ENCODE data around the gene PHF5A. TPM values are rescaled to one million over a fixed set of nuclear protein-coding genes. Genes with fewer than 3 reads are reported as not detected.

PHF5A gene
- total and polyA plus RNA-seq, 11 donors: 13.4 to 49.9 (median 20.5) TPM

- DNase-seq: peak in 3 of 5 donors; percentile 42 to 49 (median 49)
- WGBS, 4 donors: 0 to 2% (median 1%) methylated on average over 13 to 34 of the region's 34 CpGs
- Histone ChIP-seq H3K36me3 (peaks cover 0 to 29% (median 21%) of the 10 kb centered on the region in 9 donors), H3K4me3 (peak overlapping the region; percentile 76 to 98 (median 94)), H3K9me3 (no peaks in the 10 kb centered on the region), H3K27me3 (no peaks in the 10 kb centered on the region), H3K27ac (peak overlapping the region; percentile 94 to 100 (median 99)), H3K4me1 (peaks cover 7 to 40% (median 35%) of the 10 kb centered on the region in 12 donors)
- TF ChIP-seq POLR2A (IDR thresholded peaks at IDR 0.05) (no peak), CTCF (IDR thresholded peaks at IDR 0.05) (no peak)
- no peak for ATAC-seq
- intact Hi-C loops (cut with DNase I): loop anchor here in 5 of 10 donors (2.0 kb wide), 2 partner anchors 23 to 35 kb away; partner anchors contain the start of genes ACO2 (in 1 of the 5) and PHF5A (in 1 of the 5)
Measured at GRCh38 chr22:41446057-41446501, 22.4 kb downstream of the PHF5A start.

GRCh38 chr22:41445129-41446056 lies 23.1 kb downstream of the PHF5A start:
- H3K27me3 ChIP-seq: no peaks in the 10 kb centered on the region
- H3K4me3 ChIP-seq: peak overlapping the region; percentile 76 to 98 (median 94)
- WGBS, 4 donors: 0 to 2% (median 1%) methylated on average over 22 of the region's 22 CpGs
- TF ChIP-seq CTCF (IDR thresholded peaks at IDR 0.05): no peak
- H3K27ac ChIP-seq: peak overlapping the region; percentile 94 to 100 (median 99)
- DNase-seq (peak in 3 of 5 donors; percentile 49 to 67 (median 51)), ATAC-seq (no peak)
- no peaks in the 10 kb centered on the region for H3K9me3 ChIP-seq
- H3K36me3 ChIP-seq: peaks cover 0 to 36% (median 26%) of the 10 kb centered on the region in 9 donors
- intact Hi-C loops (cut with DNase I): loop anchor here in 5 of 10 donors (2.0 kb wide), 2 partner anchors 23 to 35 kb away; partner anchors contain the start of genes ACO2 (in 1 of the 5) and PHF5A (in 1 of the 5)
- peaks cover 9 to 47% (median 40%) of the 10 kb centered on the region in 12 donors for H3K4me1 ChIP-seq

- DNase-seq (peak; percentile 92 to 95 (median 93)), ATAC-seq (peak; percentile 53 to 68 (median 64))
- peak overlapping the region; percentile 94 to 100 (median 99) for H3K27ac ChIP-seq
- peaks cover 0 to 42% (median 26%) of the 10 kb centered on the region in 9 donors for H3K36me3 ChIP-seq
- intact Hi-C loops (cut with DNase I): no loop called here
- H3K9me3 ChIP-seq: no peaks in the 10 kb centered on the region
- no peaks in the 10 kb centered on the region for H3K27me3 ChIP-seq
- peaks cover 9 to 56% (median 46%) of the 10 kb centered on the region in 12 donors for H3K4me1 ChIP-seq
- H3K4me3 ChIP-seq: peak overlapping the region; percentile 76 to 98 (median 94)
- 0 to 1% (median 0%) methylated on average over 26 to 35 of the region's 35 CpGs for WGBS, 4 donors
- TF ChIP-seq CTCF (IDR thresholded peaks at IDR 0.05): no peak
- peak in 1 of 2 donors; percentile 53 for TF ChIP-seq POLR2A (IDR thresholded peaks at IDR 0.05)
Measured at GRCh38 chr22:41444360-41445128, 23.9 kb downstream of the PHF5A start.
